H7 (cell line): ENCODE data around the gene SBK3. TPM values are rescaled to one million over a fixed set of nuclear protein-coding genes. Genes with fewer than 3 reads are reported as not detected.
"Not testable (repeated sequence)": the region's sequence is repeated elsewhere in the genome, so short reads cannot be mapped to it uniquely, and the experiment has no call there.

Experiments used
- DNase-seq: peaks from one replicate; pipeline ENCODE4 v3.0.0; 2012
- H3K27me3 ChIP-seq: 2 replicates; pipeline ENCODE4 v1.6.0; 2011; ENCODE audit warnings: mild to moderate bottlenecking, low read length; ENCODE audit not compliant: control insufficient read depth, insufficient read depth
- H3K36me3 ChIP-seq: replicated peaks from 2 replicates; pipeline ENCODE4 v1.5.1; 2011; ENCODE audit warnings: low read length; ENCODE audit not compliant: control insufficient read depth, insufficient read depth
- H3K4me3 ChIP-seq: 2 replicates; pipeline ENCODE4 v1.5.1; 2011; ENCODE audit warnings: low read depth, mild to moderate bottlenecking, control low read depth, low read length, moderate library complexity; ENCODE audit not compliant: insufficient read depth
- total RNA-seq: library from RNA; depleted of rRNA; stranded (reverse); fragments of >200 nt; shearing (Covaris generic); gene quantifications from 2 replicates; pipeline ENCODE4 v1.2.3, GENCODE V29; 2014

Gene SBK3
- total RNA-seq, 1 experiment from 2014 or later, result 0.17 TPM

- DNase-seq, result peak; percentile 94
- Histone ChIP-seq H3K36me3 (peaks cover 7% of the 10 kb centered on the region), H3K27me3 (no peaks in the 10 kb centered on the region; the same call in 1 of the 2 replicates), H3K4me3 (peak within 1 kb of the TSS; percentile 97)
Measured at GRCh38 chr19:55580628-55581144, 35.3 kb upstream of the SBK3 start, which contains the start of gene ZNF579. Gene ZNF579 (minus strand): TSS chr19:55580848. CDS start chr19:55579639, 1,209 bp downstream.

GRCh38 chr19:55579766-55580621, 34.7 kb upstream of the SBK3 start:
- Histone ChIP-seq H3K27me3 (no peaks in the 10 kb centered on the region; the same call in 1 of the 2 replicates), H3K4me3 (peak overlapping the region; percentile 97), H3K36me3 (peaks cover 7% of the 10 kb centered on the region)
- DNase-seq, result peak; percentile 85

- DNase-seq, result peak; percentile 53
- Histone ChIP-seq H3K27me3 (no peaks in the 10 kb centered on the region; the same call in 1 of the 2 replicates), H3K4me3 (no peak overlapping the region; the same call in 1 of the 2 replicates), H3K36me3 (peaks cover 7% of the 10 kb centered on the region)
Measured at GRCh38 chr19:55578761-55579747, 33.7 kb upstream of the SBK3 start.

GRCh38 chr19:55578031-55578760, 32.9 kb upstream of the SBK3 start:
- no peaks in the 10 kb centered on the region; the same call in 1 of the 2 replicates for H3K27me3 ChIP-seq
- no peak overlapping the region for H3K4me3 ChIP-seq
- no peak for DNase-seq
- peaks cover 7% of the 10 kb centered on the region for H3K36me3 ChIP-seq

GRCh38 chr19:55576746-55577145, 31.4 kb upstream of the SBK3 start:
- no peaks in the 10 kb centered on the region; the same call in 1 of the 2 replicates for H3K27me3 ChIP-seq
- no peak for DNase-seq

GRCh38 chr19:55573929-55574328, 28.6 kb upstream of the SBK3 start:
- H3K27me3 ChIP-seq, H3K36me3 ChIP-seq, DNase-seq, H3K4me3 ChIP-seq: not testable (repeated sequence)

More at GRCh38 chr19:55576746-55577145, 31.4 kb upstream of the SBK3 start:
- Histone ChIP-seq H3K4me3 (no peak overlapping the region), H3K36me3 (peaks cover 7% of the 10 kb centered on the region)

- DNase-seq, H3K4me3 ChIP-seq, H3K36me3 ChIP-seq, H3K27me3 ChIP-seq: not testable (repeated sequence)
Measured at GRCh38 chr19:55569477-55569876, 24.1 kb upstream of the SBK3 start.

GRCh38 chr19:55567708-55568328, 22.5 kb upstream of the SBK3 start:
- H3K36me3 ChIP-seq, result no peaks in the 10 kb centered on the region
- H3K4me3 ChIP-seq, result no peak overlapping the region
- no peaks in the 10 kb centered on the region for H3K27me3 ChIP-seq
- DNase-seq, result no peak

- peak; percentile 13 for DNase-seq
- Histone ChIP-seq H3K36me3 (no peaks in the 10 kb centered on the region), H3K27me3 (no peaks in the 10 kb centered on the region)
Measured at GRCh38 chr19:55566823-55567222, 21.5 kb upstream of the SBK3 start.

GRCh38 chr19:55563261-55563690, 17.9 kb upstream of the SBK3 start:
- H3K4me3 ChIP-seq, result no peak overlapping the region
- no peaks in the 10 kb centered on the region for H3K36me3 ChIP-seq
- DNase-seq, result peak; percentile 14
- H3K27me3 ChIP-seq, result no peaks in the 10 kb centered on the region; the same call in 1 of the 2 replicates

More at GRCh38 chr19:55566823-55567222, 21.5 kb upstream of the SBK3 start:
- no peak overlapping the region for H3K4me3 ChIP-seq

- Histone ChIP-seq H3K36me3 (no peaks in the 10 kb centered on the region), H3K4me3 (no peak overlapping the region), H3K27me3 (no peaks in the 10 kb centered on the region; the same call in 1 of the 2 replicates)
- no peak for DNase-seq
Measured at GRCh38 chr19:55559684-55560083, 14.3 kb upstream of the SBK3 start.

- H3K27me3 ChIP-seq, result no peaks in the 10 kb centered on the region; the same call in 1 of the 2 replicates
- DNase-seq, result peak; percentile 31
- H3K36me3 ChIP-seq, result no peaks in the 10 kb centered on the region
- H3K4me3 ChIP-seq, result no peak overlapping the region
Measured at GRCh38 chr19:55554741-55555152, 9.4 kb upstream of the SBK3 start.

- H3K27me3 ChIP-seq, result no peaks in the 10 kb centered on the region
- peak; percentile 6 for DNase-seq
- H3K36me3 ChIP-seq, result no peaks in the 10 kb centered on the region
Measured at GRCh38 chr19:55554302-55554701, 9.0 kb upstream of the SBK3 start.

More at GRCh38 chr19:55554302-55554701, 9.0 kb upstream of the SBK3 start:
- H3K4me3 ChIP-seq, result no peak overlapping the region
